ENCODE results near the gene COX5B.
"Not testable (repeated sequence)": the region's sequence is repeated elsewhere in the genome, so short reads cannot be mapped to it uniquely, and the experiment has no call there.

COX5B gene

DNA sequence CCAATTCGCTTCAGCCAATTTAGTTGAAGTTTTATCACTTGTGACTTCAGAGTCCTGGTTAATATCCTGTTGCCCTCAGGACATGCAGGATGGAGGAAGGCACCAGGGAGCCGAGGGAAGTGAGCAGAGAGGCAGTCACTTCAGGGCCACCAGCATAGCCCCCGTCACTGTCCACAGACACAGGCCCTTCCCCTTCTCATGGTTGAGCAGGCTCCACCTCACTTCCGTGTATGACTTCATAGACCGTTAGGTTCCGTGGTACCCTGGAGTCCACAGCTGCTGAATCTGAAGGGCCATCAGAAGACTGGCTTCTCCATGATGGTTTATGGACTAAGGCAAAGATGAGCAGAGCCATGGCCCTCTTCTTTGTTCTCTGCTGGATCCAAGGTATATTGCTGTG is 23.6 kb downstream of the COX5B start, which contains the start of gene C2orf92:
Gene C2orf92, plus strand, starts transcription at position 266 of the 400 bp plus-strand sequence. Its CDS starts 76 bp downstream, at position 342.
- CTCF ChIA-PET: interaction anchor here (1.0 to 1.2 kb wide), 2 partner anchors 28 to 78 kb away, joined by 3 to 4 read pairs; no protein-coding TSS in a partner anchor
- Histone ChIP-seq H3K4me3 (ENCODE audit: low read depth, low read length) (no peak within 1 kb of the TSS), H3K36me3 (ENCODE audit: control insufficient read depth in 2 of 2, insufficient read depth in 1 of 2, low read length in 2 of 2) (no peaks in the 10 kb centered on the region), H3K27ac (ENCODE audit: extremely low read depth, low read depth, low read length) (no peak within 1 kb of the TSS), H3K9me3 (ENCODE audit: control insufficient read depth, insufficient read depth, low read depth, low read length) (no peaks in the 10 kb centered on the region), H3K4me1 (ENCODE audit: control insufficient read depth, insufficient read depth, low read length) (no peaks in the 10 kb centered on the region)
- TF ChIP-seq ZNF266 (tag by site-specific recombination; IDR thresholded peaks at IDR 0.05; ENCODE audit: low read depth): no peak
- no peak for TF ChIP-seq MYNN (tag by site-specific recombination; IDR thresholded peaks at IDR 0.05; ENCODE audit: borderline replicate concordance)
- TF ChIP-seq ZNF777 (tag by site-specific recombination; IDR thresholded peaks at IDR 0.05; ENCODE audit: borderline replicate concordance): no peak
- TF ChIP-seq ZBTB20 (tag by site-specific recombination; IDR thresholded peaks at IDR 0.05): no peak
- POLR2A ChIA-PET: no interaction called here

GRCh38 chr2:97670471-97670870 is 24.6 kb downstream of the COX5B start:
- TF ChIP-seq ZNF221 (tag by site-specific recombination; IDR thresholded peaks at IDR 0.05; ENCODE audit: borderline replicate concordance) (no peak), ZNF791 (tag by site-specific recombination; IDR thresholded peaks at IDR 0.05) (no peak), ZNF24 (tag by site-specific recombination; IDR thresholded peaks at IDR 0.05) (no peak), ZNF660 (tag by site-specific recombination; IDR thresholded peaks at IDR 0.05) (no peak), ZBTB7A (tag by site-specific recombination; IDR thresholded peaks at IDR 0.05; ENCODE audit: low read depth) (no peak), HOXD13 (CRISPR knock-in tag; IDR thresholded peaks at IDR 0.05; ENCODE audit: borderline replicate concordance) (no peak), ZBTB8A (tag by site-specific recombination; IDR thresholded peaks at IDR 0.05) (no peak), GLI4 (tag by site-specific recombination; IDR thresholded peaks at IDR 0.05) (no peak), REPIN1 (tag by site-specific recombination; IDR thresholded peaks at IDR 0.05; ENCODE audit: low read depth) (no peak), SCRT1 (tag by site-specific recombination; IDR thresholded peaks at IDR 0.05; ENCODE audit: borderline replicate concordance) (no peak)
- Histone ChIP-seq H3K36me3 (ENCODE audit: control insufficient read depth in 2 of 2, insufficient read depth in 1 of 2, low read length in 2 of 2) (no peaks in the 10 kb centered on the region), H3K27ac (ENCODE audit: extremely low read depth, low read depth, low read length) (no peak overlapping the region), H3K4me1 (ENCODE audit: control insufficient read depth, insufficient read depth, low read length) (no peaks in the 10 kb centered on the region), H3K4me3 (ENCODE audit: low read depth, low read length) (no peak overlapping the region), H3K9me3 (ENCODE audit: control insufficient read depth, insufficient read depth, low read depth, low read length) (no peaks in the 10 kb centered on the region)
- CTCF ChIA-PET: interaction anchor here (0.5 to 1.2 kb wide), 3 partner anchors 26 to 79 kb away, joined by 3 to 4 read pairs (median 4); no protein-coding TSS in a partner anchor
- POLR2A ChIA-PET: no interaction called here

GRCh38 chr2:97671526-97671925 is 25.7 kb downstream of the COX5B start:
- ChIA-PET POLR2A (no interaction called here), CTCF (no interaction called here)
- no peak for TF ChIP-seq YY2 (tag by site-specific recombination; IDR thresholded peaks at IDR 0.05)
- TF ChIP-seq TCF7L2 (IDR thresholded peaks at IDR 0.05; ENCODE audit: borderline replicate concordance, low read depth, low read length): no peak

GRCh38 chr2:97672606-97673140 is 26.8 kb downstream of the COX5B start:
- H3K9me3 ChIP-seq (ENCODE audit: control insufficient read depth, insufficient read depth, low read depth, low read length); H3K4me3 ChIP-seq (ENCODE audit: low read depth, low read length); H3K4me1 ChIP-seq (ENCODE audit: control insufficient read depth, insufficient read depth, low read length); H3K36me3 ChIP-seq (ENCODE audit: control insufficient read depth in 2 of 2, insufficient read depth in 1 of 2, low read length in 2 of 2); H3K27ac ChIP-seq (ENCODE audit: extremely low read depth, low read depth, low read length); POLR2A ChIA-PET: not testable (repeated sequence)
- CTCF ChIA-PET: interaction anchor here (1.2 kb wide), 1 partner anchor 9 kb away, joined by 5 read pairs; the partner anchor contains the start of gene ACTR1B

More at GRCh38 chr2:97671526-97671925, 25.7 kb downstream of the COX5B start:
- H3K4me3 ChIP-seq (ENCODE audit: low read depth, low read length): no peak overlapping the region
- H3K36me3 ChIP-seq (ENCODE audit: control insufficient read depth in 2 of 2, insufficient read depth in 1 of 2, low read length in 2 of 2): no peaks in the 10 kb centered on the region
- H3K27ac ChIP-seq (ENCODE audit: extremely low read depth, low read depth, low read length): no peak overlapping the region
- no peaks in the 10 kb centered on the region for H3K9me3 ChIP-seq (ENCODE audit: control insufficient read depth, insufficient read depth, low read depth, low read length)
- no peaks in the 10 kb centered on the region for H3K4me1 ChIP-seq (ENCODE audit: control insufficient read depth, insufficient read depth, low read length)
